BJ (cell line): ENCODE data around the gene COTL1. TPM values are rescaled to one million over a fixed set of nuclear protein-coding genes. Genes with fewer than 3 reads are reported as not detected.

Experiments
- CTCF ChIA-PET: fragments of 350-600 bp; formaldehyde crosslinking; extraction: SDS; loops from one replicate; lab custom pipeline; 2021; ENCODE audit warnings: antibody characterized with exemption, inconsistent platforms; lab: Yijun Ruan, JAX
- POLR2A ChIA-PET: fragments of 300-600 bp; sonication (Branson Sonifier 250); formaldehyde crosslinking; extraction: SDS; loops from one replicate; lab custom pipeline; 2021; ENCODE audit warnings: antibody characterized with exemption; lab: Charles Lee
- DNase-seq: peaks from one replicate; pipeline ENCODE4 v3.0.0-alpha.2; 2011; ENCODE audit warnings: low read depth
- H3K27me3 ChIP-seq: 2 replicates; pipeline ENCODE4 v1.6.0; 2011; ENCODE audit warnings: low read length; ENCODE audit not compliant: control insufficient read depth, insufficient read depth
- H3K36me3 ChIP-seq: 2 replicates; pipeline ENCODE4 v1.5.1; 2011; ENCODE audit warnings: low read length; ENCODE audit not compliant: control insufficient read depth, insufficient read depth
- H3K4me3 ChIP-seq: 2 replicates; pipeline ENCODE4 v1.5.1; 2011; ENCODE audit warnings: low read depth, mild to moderate bottlenecking, control low read depth, low read length
- polyA plus RNA-seq: library from polyadenylated mRNA; depleted of rRNA; stranded (reverse); fragments of >200 nt; gene quantifications from 2 replicates; pipeline ENCODE4 v1.2.3, GENCODE V29; 2011
- TF ChIP-seq, protein P1 (sequence below): IDR thresholded peaks from 2 replicates; pipeline ENCODE4 v1.5.1; 2011; ENCODE audit warnings: low read depth, mild to moderate bottlenecking, control low read depth, inconsistent platforms, low read length, moderate library complexity; ENCODE audit not compliant: insufficient read depth

The COTL1 gene
- polyA plus RNA-seq, 1 experiment: 166 TPM

DNA sequence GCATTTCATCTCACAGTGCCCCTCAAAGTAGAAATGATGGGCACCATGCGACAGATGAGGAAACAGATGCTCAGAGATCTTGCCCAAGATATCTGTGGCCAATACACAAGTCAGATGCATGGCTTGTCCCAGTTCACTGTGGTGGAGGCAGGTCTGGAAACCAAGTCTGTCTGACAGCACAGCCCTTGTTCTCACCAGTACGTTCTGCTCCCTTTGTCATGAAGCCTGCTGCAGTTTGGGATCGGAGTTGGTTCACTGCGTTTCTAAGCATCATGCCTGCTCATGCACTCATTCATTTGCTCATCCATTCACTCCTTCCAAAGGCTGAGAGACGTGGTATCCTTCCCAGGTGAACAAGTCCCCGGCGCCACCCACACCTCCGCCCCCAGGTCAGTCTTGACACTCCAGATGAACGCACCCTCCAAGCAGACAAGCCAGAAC, 86.2 kb downstream of the COTL1 start:
- no peaks in the 10 kb centered on the region for H3K36me3 ChIP-seq
- CTCF ChIA-PET: interaction anchor here (0.6 to 2.8 kb wide), 4 partner anchors 9 to 119 kb away, joined by 3 to 10 read pairs (median 4); no protein-coding TSS in a partner anchor
- no peaks in the 10 kb centered on the region for H3K27me3 ChIP-seq
- TF ChIP-seq, protein P1, sequence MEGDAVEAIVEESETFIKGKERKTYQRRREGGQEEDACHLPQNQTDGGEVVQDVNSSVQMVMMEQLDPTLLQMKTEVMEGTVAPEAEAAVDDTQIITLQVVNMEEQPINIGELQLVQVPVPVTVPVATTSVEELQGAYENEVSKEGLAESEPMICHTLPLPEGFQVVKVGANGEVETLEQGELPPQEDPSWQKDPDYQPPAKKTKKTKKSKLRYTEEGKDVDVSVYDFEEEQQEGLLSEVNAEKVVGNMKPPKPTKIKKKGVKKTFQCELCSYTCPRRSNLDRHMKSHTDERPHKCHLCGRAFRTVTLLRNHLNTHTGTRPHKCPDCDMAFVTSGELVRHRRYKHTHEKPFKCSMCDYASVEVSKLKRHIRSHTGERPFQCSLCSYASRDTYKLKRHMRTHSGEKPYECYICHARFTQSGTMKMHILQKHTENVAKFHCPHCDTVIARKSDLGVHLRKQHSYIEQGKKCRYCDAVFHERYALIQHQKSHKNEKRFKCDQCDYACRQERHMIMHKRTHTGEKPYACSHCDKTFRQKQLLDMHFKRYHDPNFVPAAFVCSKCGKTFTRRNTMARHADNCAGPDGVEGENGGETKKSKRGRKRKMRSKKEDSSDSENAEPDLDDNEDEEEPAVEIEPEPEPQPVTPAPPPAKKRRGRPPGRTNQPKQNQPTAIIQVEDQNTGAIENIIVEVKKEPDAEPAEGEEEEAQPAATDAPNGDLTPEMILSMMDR: no peak
- DNase-seq: no peak
- POLR2A ChIA-PET: no interaction called here
- H3K4me3 ChIP-seq: no peak overlapping the region

DNA sequence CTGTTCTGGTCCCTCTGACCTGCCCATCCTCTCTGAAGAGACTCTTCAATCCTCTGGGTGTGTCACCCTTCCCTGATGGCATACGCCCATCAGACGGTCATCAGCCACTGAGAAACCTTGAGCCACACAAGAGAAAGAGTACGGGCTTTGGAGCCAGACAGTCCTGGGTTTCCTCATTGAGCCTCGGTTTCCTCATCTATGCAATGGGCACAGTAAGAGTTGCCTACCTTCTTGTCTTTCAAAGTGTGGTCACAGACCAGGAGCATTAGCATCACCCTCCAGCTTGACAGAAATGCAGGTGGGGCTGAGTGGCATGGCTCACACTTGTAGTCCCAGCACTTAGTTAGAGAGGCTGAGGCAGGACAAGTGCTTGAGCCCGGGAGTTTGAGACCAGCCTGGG, 87.3 kb downstream of the COTL1 start:
- H3K27me3 ChIP-seq: no peaks in the 10 kb centered on the region
- H3K4me3 ChIP-seq: no peak overlapping the region
- DNase-seq: no peak
- TF ChIP-seq, protein P1: no peak
- no peaks in the 10 kb centered on the region for H3K36me3 ChIP-seq
- CTCF ChIA-PET: interaction anchor here (0.7 to 0.8 kb wide), 2 partner anchors 8 to 26 kb away, joined by 3 to 4 read pairs; partner anchors contain the start of gene MEAK7
- POLR2A ChIA-PET: no interaction called here

DNA sequence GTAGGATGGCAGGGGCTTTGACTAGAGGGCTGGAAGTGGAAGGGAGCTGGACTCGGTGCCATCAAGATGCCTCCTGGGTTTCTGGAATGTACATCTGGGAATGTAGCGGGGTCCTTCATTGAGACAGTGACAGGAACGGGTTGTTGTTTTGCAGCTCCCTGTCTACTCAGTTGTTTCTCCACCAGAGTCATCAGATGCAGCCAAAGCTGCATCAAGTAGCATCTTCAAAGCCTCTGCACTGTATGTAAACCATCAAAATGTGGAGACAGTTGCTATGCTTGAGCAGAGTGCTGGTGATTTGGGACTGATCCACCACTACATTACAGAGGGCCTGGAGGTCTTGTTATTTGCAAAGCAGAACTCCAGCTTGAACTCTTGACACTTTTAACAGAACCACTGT, 88.3 kb downstream of the COTL1 start:
- Histone ChIP-seq H3K36me3 (no peaks in the 10 kb centered on the region), H3K4me3 (no peak overlapping the region), H3K27me3 (no peaks in the 10 kb centered on the region)
- no peak for DNase-seq
- CTCF ChIA-PET: interaction anchor here (1.1 to 2.4 kb wide), 5 partner anchors 9 to 93 kb away, joined by 3 to 7 read pairs (median 3); no protein-coding TSS in a partner anchor
- POLR2A ChIA-PET: no interaction called here
- TF ChIP-seq, protein P1: no peak

DNA sequence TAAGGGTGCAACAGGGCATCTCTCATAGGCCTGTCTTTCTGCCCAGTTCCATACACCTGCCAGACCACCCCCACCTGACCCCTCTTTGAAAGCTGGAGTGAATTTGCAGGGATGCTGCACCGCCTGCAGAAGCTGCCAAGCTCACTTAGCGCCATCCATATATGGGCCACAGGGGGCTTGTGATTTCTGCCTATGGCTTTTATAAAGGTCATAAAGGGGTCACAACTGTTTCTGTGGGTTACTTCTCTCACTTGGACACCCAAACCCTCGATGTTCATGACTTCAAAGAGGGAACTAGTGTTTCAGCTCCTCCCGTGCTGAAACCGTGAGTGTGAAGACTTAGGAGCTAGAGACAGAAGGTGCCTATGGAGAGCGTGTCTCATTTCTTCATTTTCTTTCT, 89.6 kb downstream of the COTL1 start:
- Histone ChIP-seq H3K36me3 (no peaks in the 10 kb centered on the region), H3K4me3 (no peak overlapping the region), H3K27me3 (no peaks in the 10 kb centered on the region)
- POLR2A ChIA-PET: no interaction called here
- TF ChIP-seq, protein P1: no peak
- CTCF ChIA-PET: interaction anchor here (0.6 to 2.4 kb wide), 3 partner anchors 18 to 211 kb away, joined by 3 to 7 read pairs (median 6); no protein-coding TSS in a partner anchor
- no peak for DNase-seq

DNA sequence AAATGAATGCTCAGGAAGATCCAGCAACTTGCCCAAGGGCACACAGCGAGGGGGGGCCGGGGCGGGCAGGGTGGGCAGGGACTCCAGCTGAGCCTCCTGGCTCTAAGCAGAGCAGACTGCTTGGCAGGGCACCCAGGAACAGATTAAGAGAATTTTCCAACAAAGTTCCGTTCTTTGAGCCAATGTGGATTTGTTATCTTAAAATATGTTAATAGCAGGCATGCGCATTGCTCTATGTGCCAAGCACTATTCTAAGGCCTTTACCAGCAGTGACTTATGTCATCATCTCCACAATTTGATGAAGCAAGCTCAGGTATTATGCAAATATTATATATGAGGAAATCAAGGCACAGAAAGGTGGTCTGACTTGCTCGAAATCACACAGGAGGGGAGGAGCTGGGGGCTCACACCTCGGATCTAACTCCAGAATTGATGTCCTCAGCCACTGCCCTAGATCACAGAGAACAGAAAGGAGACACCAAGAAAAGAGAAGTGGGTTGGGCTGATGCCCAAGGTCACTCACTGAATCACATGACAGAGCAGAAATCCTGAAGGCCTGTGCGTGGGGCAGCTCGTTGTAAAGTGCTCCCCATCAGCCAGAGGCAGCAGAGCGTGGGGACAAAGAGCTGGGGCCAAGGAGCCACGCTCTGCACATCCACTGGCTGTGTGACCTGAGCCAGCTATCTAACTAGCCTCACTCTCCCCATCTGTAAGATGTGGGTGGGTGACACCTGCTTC, 90.2 kb downstream of the COTL1 start:
- POLR2A ChIA-PET: no interaction called here
- H3K36me3 ChIP-seq: no peaks in the 10 kb centered on the region

More for the DNA sequence above, 90.2 kb downstream of the COTL1 start:
- no peaks in the 10 kb centered on the region for H3K27me3 ChIP-seq
- TF ChIP-seq, protein P1: no peak
- CTCF ChIA-PET: interaction anchor here (0.6 to 2.4 kb wide), 3 partner anchors 17 to 211 kb away, joined by 3 to 7 read pairs (median 6); no protein-coding TSS in a partner anchor
- DNase-seq: no peak
- no peak overlapping the region for H3K4me3 ChIP-seq
